HL-60 (cell line): Measurements from ENCODE around the gene FSD1L.

Source experiments
- GABPA ChIP-seq: IDR thresholded peaks from 2 replicates; pipeline ENCODE4 v1.6.1; 2012; ENCODE audit warnings: low read depth
- POLR2AphosphoS5 ChIP-seq: IDR thresholded peaks from 2 replicates; pipeline ENCODE4 v1.6.1; 2012; ENCODE audit warnings: low read depth
- REST ChIP-seq: IDR thresholded peaks from 2 replicates; pipeline ENCODE4 v1.6.1; 2012; ENCODE audit warnings: low read depth; ENCODE audit not compliant: insufficient replicate concordance
- SPI1 ChIP-seq: IDR thresholded peaks from 2 replicates; pipeline ENCODE4 v1.6.1; 2012; ENCODE audit warnings: low read depth, mild to moderate bottlenecking, borderline replicate concordance
- TF ChIP-seq, protein P1 (sequence below): IDR thresholded peaks from one replicate; pipeline ENCODE4 v1.5.1; 2011; ENCODE audit warnings: low read length, control low read depth, inconsistent platforms; ENCODE audit not compliant: insufficient read depth

- TF ChIP-seq, protein P1, sequence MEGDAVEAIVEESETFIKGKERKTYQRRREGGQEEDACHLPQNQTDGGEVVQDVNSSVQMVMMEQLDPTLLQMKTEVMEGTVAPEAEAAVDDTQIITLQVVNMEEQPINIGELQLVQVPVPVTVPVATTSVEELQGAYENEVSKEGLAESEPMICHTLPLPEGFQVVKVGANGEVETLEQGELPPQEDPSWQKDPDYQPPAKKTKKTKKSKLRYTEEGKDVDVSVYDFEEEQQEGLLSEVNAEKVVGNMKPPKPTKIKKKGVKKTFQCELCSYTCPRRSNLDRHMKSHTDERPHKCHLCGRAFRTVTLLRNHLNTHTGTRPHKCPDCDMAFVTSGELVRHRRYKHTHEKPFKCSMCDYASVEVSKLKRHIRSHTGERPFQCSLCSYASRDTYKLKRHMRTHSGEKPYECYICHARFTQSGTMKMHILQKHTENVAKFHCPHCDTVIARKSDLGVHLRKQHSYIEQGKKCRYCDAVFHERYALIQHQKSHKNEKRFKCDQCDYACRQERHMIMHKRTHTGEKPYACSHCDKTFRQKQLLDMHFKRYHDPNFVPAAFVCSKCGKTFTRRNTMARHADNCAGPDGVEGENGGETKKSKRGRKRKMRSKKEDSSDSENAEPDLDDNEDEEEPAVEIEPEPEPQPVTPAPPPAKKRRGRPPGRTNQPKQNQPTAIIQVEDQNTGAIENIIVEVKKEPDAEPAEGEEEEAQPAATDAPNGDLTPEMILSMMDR = no peak
- TF ChIP-seq POLR2AphosphoS5 = no peak
- no peak for TF ChIP-seq GABPA
- TF ChIP-seq REST = no peak
- no peak for TF ChIP-seq SPI1
These were observed 59.4 kb downstream of the FSD1L start for GRCh38 chr9:105507096-105507790.
